Loucy (cell line): ENCODE data around the gene POLR3G.

Source experiments
- CTCF ChIP-seq: fragments of 200-600 bp; sonication (generic); conservative IDR thresholded peaks from 2 replicates; pipeline ENCODE4 v1.5.1; 2014; ENCODE audit warnings: mild to moderate bottlenecking, antibody characterized with exemption, low read length
- EZH2phosphoT487 ChIP-seq: fragments of 200-600 bp; IDR thresholded peaks from 2 replicates; pipeline ENCODE4 v1.6.1; 2018; ENCODE audit warnings: antibody characterized with exemption, mild to moderate bottlenecking, moderate library complexity, borderline replicate concordance

- TF ChIP-seq CTCF (no peak), EZH2phosphoT487 (no peak)
Observed at GRCh38 chr5:90550963-90551362, 76.3 kb downstream of the POLR3G start.
